H1 (cell line): Measurements from ENCODE around the gene ELAVL1.

Source experiments
- ASH2L ChIP-seq: fragments of 200-600, 300-600 bp; sonication (generic); IDR thresholded peaks from one replicate; pipeline ENCODE4 v1.7.1; 2017; ENCODE audit warnings: low read length
- BRCA1 ChIP-seq: IDR thresholded peaks from 2 replicates; pipeline ENCODE4 v1.6.1; 2012; ENCODE audit warnings: low read depth, low read length, improper control_type of control experiment
- CEBPB ChIP-seq: IDR thresholded peaks from 2 replicates; pipeline ENCODE4 v1.6.1; 2012; ENCODE audit warnings: low read depth, low read length
- EGR1 ChIP-seq: IDR thresholded peaks from 2 replicates; pipeline ENCODE4 v1.6.1; 2011; ENCODE audit warnings: low read depth, low read length, borderline replicate concordance
- EZH2 ChIP-seq: fragments of 200-600 bp; sonication (generic); IDR thresholded peaks from 2 replicates; pipeline ENCODE4 v1.7.1; 2012; ENCODE audit warnings: low read depth, mild to moderate bottlenecking, moderate library complexity, low read length, inconsistent platforms; ENCODE audit not compliant: severe bottlenecking
- GTF2F1 ChIP-seq: IDR thresholded peaks from 2 replicates; pipeline ENCODE4 v1.6.1; 2012; ENCODE audit warnings: low read depth, low read length, improper control_type of control experiment, borderline replicate concordance
- KDM1A ChIP-seq: fragments of 200-600, 300-600 bp; sonication (generic); IDR thresholded peaks from 2 replicates; pipeline ENCODE4 v1.7.1; 2016; ENCODE audit warnings: mild to moderate bottlenecking, low read length, borderline replicate concordance
- POLR2AphosphoS5 ChIP-seq: IDR thresholded peaks from 2 replicates; pipeline ENCODE4 v1.6.1; 2011; ENCODE audit warnings: low read depth, low read length
- RAD21 ChIP-seq, 2 experiments: IDR thresholded peaks in 1 of 2; conservative IDR thresholded peaks in 1 of 2; 2 replicates each; pipeline ENCODE4 v1.6.1; 2011; ENCODE audit warnings: low read depth in 2 of 2, low read length in 2 of 2, improper control_type of control experiment in 1 of 2, inconsistent platforms in 1 of 2, mild to moderate bottlenecking in 1 of 2, moderate library complexity in 1 of 2
- TAF1 ChIP-seq: IDR thresholded peaks from 2 replicates; pipeline ENCODE4 v1.6.1; 2011; ENCODE audit warnings: mild to moderate bottlenecking, low read depth, low read length
- TF ChIP-seq, protein P1 (sequence below): IDR thresholded peaks from 2 replicates; pipeline ENCODE4 v1.6.1; 2011; ENCODE audit warnings: low read depth, mild to moderate bottlenecking, low read length; ENCODE audit not compliant: insufficient read depth
- TF ChIP-seq, protein P2 (sequence below), 3 experiments: IDR thresholded peaks; 1 replicate in 2 of 3; 2 replicates in 1 of 3; pipeline versions ENCODE4 v1.5.1 to v1.6.1; 2011; ENCODE audit warnings: low read length in 3 of 3, mild to moderate bottlenecking in 3 of 3, inconsistent platforms in 2 of 3, low read depth in 1 of 3, moderate library complexity in 1 of 3; ENCODE audit not compliant: insufficient read depth in 1 of 3; ENCODE audit errors: control extremely low read depth in 1 of 3
- TF ChIP-seq, protein P3 (sequence below): IDR thresholded peaks from 2 replicates; pipeline ENCODE4 v1.6.1; 2011; ENCODE audit warnings: low read length, improper control_type of control experiment

DNA sequence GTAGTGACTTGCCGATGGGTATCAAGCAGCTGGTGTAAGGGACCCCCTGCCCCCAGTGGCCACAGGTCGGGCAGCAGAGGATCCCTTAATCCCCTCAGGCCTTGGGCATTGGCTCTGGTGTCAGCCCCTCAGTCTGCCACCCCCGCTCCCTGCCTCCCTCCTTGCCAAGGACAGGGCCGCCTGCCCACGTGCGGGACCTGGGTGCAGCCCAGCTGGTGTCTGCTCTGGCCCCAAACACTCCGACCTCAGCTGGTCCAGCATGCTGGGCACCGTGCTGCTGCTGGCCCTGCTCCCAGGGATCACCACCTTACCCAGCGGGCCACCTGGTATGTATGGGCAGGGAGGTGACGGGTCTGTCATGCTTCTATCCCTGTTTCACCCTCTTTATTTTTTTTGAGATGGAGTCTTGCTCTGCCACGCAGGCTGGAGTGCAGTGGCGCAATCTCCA is 90.8 kb downstream of the ELAVL1 start, which contains the start of gene TGFBR3L:
- no peak for TF ChIP-seq POLR2AphosphoS5
- no peak for TF ChIP-seq KDM1A
- no peak for TF ChIP-seq RAD21 (IDR thresholded peaks at IDR 0.05 in 1 of 2, conservative IDR thresholded peaks at IDR 0.05 in 1 of 2; ENCODE audit: low read depth in 2 of 2, low read length in 2 of 2)
- TF ChIP-seq, protein P1, sequence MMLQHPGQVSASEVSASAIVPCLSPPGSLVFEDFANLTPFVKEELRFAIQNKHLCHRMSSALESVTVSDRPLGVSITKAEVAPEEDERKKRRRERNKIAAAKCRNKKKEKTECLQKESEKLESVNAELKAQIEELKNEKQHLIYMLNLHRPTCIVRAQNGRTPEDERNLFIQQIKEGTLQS: no peak
- TF ChIP-seq, protein P2, sequence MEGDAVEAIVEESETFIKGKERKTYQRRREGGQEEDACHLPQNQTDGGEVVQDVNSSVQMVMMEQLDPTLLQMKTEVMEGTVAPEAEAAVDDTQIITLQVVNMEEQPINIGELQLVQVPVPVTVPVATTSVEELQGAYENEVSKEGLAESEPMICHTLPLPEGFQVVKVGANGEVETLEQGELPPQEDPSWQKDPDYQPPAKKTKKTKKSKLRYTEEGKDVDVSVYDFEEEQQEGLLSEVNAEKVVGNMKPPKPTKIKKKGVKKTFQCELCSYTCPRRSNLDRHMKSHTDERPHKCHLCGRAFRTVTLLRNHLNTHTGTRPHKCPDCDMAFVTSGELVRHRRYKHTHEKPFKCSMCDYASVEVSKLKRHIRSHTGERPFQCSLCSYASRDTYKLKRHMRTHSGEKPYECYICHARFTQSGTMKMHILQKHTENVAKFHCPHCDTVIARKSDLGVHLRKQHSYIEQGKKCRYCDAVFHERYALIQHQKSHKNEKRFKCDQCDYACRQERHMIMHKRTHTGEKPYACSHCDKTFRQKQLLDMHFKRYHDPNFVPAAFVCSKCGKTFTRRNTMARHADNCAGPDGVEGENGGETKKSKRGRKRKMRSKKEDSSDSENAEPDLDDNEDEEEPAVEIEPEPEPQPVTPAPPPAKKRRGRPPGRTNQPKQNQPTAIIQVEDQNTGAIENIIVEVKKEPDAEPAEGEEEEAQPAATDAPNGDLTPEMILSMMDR (IDR thresholded peaks at IDR 0.05; ENCODE audit: control extremely low read depth in 1 of 3, insufficient read depth in 1 of 3, low read depth in 1 of 3, low read length in 3 of 3): no peak
- TF ChIP-seq, protein P3, sequence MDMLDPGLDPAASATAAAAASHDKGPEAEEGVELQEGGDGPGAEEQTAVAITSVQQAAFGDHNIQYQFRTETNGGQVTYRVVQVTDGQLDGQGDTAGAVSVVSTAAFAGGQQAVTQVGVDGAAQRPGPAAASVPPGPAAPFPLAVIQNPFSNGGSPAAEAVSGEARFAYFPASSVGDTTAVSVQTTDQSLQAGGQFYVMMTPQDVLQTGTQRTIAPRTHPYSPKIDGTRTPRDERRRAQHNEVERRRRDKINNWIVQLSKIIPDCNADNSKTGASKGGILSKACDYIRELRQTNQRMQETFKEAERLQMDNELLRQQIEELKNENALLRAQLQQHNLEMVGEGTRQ: no peak
- TF ChIP-seq CEBPB: no peak
- TF ChIP-seq TAF1: no peak
- no peak for TF ChIP-seq EGR1
- no peak for TF ChIP-seq GTF2F1
- no peak for TF ChIP-seq ASH2L
- no peak for TF ChIP-seq EZH2
- no peak for TF ChIP-seq BRCA1
